GM12875 (cell line): Measurements from ENCODE around the gene UHRF1.

Source experiments
- H3K4me3 ChIP-seq: one replicate; pipeline ENCODE4 v1.5.1; 2011; ENCODE audit warnings: low read depth, low read length, control low read depth
- TF ChIP-seq, protein P1 (sequence below): IDR thresholded peaks from 2 replicates; pipeline ENCODE4 v1.5.1; 2011; ENCODE audit warnings: low read depth, mild to moderate bottlenecking, control low read depth, inconsistent platforms, low read length, moderate library complexity, borderline replicate concordance; ENCODE audit not compliant: insufficient read depth

Gene UHRF1

DNA sequence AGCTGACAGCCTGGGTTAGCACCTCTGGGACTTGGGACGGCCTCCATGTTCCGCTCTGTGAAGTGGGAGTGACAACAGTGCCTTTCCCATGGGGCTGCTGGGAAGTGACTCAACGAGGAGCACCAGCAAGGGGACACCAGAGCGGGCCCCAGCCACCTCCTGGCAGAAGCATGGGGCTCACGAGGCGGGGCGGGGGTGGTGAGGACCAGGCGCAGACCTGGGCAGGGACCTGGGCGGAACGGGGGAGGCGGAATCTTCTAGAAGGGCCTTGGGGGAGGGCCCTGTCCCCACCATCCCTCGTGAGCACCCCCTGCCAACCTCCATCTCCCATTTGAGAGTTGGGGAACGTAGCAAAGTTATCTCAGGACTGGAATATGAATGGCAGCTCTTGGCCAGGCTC is 97.5 kb downstream of the UHRF1 start:
- TF ChIP-seq, protein P1, sequence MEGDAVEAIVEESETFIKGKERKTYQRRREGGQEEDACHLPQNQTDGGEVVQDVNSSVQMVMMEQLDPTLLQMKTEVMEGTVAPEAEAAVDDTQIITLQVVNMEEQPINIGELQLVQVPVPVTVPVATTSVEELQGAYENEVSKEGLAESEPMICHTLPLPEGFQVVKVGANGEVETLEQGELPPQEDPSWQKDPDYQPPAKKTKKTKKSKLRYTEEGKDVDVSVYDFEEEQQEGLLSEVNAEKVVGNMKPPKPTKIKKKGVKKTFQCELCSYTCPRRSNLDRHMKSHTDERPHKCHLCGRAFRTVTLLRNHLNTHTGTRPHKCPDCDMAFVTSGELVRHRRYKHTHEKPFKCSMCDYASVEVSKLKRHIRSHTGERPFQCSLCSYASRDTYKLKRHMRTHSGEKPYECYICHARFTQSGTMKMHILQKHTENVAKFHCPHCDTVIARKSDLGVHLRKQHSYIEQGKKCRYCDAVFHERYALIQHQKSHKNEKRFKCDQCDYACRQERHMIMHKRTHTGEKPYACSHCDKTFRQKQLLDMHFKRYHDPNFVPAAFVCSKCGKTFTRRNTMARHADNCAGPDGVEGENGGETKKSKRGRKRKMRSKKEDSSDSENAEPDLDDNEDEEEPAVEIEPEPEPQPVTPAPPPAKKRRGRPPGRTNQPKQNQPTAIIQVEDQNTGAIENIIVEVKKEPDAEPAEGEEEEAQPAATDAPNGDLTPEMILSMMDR = no peak
- H3K4me3 ChIP-seq = no peak overlapping the region
